Gastrocnemius medialis (tissue), 4 donors: ENCODE data around the gene MAP7D2.

ENCODE experiments used
- POLR2A ChIP-seq, 2 donors: fragments of 450-650 bp; IDR thresholded peaks; one replicate each; pipeline ENCODE4 v1.6.1; 2017; ENCODE audit warnings: antibody characterized with exemption in 2 of 2, mild to moderate bottlenecking in 2 of 2, moderate library complexity in 2 of 2
- TF ChIP-seq, protein P1 (sequence below), 5 experiments: fragments of 450-650 bp in 3 of 5; fragments of 200-600 bp in 2 of 5; sonication (generic) in 2 of 5; IDR thresholded peaks in 4 of 5; conservative IDR thresholded peaks in 1 of 5; 1 replicate in 4 of 5; 2 replicates in 1 of 5; pipeline ENCODE4 v1.5.1; 2016 to 2019; ENCODE audit warnings: antibody characterized with exemption in 5 of 5, mild to moderate bottlenecking in 3 of 5, moderate library complexity in 3 of 5

DNA sequence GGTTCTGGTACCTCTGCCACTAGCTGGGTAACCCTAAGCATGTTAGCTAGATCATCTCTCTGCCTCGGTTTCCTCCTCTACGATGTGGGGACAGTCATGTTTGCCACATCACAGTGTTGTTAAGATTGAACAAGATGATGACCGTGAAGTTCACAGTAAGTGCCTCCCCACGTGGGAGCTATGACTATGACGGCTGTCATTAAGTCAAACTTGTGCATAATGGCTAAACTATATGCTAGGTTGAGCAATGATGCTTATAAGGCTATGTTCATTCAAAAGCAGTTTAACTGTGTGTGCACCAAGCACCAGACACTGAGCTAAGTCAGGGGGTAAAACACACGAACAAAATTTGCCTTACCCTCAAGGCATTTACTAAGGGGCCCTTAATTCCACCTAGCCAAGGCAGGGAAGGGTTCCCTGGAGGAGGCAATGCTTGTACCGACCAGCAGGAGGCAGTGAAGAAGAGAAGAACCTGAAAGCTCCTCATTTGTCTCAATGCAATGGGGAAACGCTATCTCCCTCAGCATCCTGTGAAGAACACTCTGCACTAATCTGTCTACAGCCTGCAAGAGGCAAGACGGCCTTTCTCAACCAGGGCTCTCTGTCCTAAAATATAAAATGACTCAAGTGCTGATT, 52.9 kb downstream of the MAP7D2 start:
- TF ChIP-seq POLR2A (IDR thresholded peaks at IDR 0.05): no peak
- TF ChIP-seq, protein P1, sequence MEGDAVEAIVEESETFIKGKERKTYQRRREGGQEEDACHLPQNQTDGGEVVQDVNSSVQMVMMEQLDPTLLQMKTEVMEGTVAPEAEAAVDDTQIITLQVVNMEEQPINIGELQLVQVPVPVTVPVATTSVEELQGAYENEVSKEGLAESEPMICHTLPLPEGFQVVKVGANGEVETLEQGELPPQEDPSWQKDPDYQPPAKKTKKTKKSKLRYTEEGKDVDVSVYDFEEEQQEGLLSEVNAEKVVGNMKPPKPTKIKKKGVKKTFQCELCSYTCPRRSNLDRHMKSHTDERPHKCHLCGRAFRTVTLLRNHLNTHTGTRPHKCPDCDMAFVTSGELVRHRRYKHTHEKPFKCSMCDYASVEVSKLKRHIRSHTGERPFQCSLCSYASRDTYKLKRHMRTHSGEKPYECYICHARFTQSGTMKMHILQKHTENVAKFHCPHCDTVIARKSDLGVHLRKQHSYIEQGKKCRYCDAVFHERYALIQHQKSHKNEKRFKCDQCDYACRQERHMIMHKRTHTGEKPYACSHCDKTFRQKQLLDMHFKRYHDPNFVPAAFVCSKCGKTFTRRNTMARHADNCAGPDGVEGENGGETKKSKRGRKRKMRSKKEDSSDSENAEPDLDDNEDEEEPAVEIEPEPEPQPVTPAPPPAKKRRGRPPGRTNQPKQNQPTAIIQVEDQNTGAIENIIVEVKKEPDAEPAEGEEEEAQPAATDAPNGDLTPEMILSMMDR (IDR thresholded peaks at IDR 0.05 in 4 of 5, conservative IDR thresholded peaks at IDR 0.05 in 1 of 5): no peak
